NOMO-1 treated with dmso at 0.1 percent for 144 hours (cell line): ENCODE data around the gene ESPL1.
A peak's percentile ranks its signal among the peaks of the same experiment; 100 is the strongest.

ENCODE experiments used
- DNase-seq: peaks from one replicate; lab custom pipeline; 2025; ENCODE audit not compliant: unreplicated experiment; lab: John Stamatoyannopoulos, UW

The ESPL1 gene

DNA sequence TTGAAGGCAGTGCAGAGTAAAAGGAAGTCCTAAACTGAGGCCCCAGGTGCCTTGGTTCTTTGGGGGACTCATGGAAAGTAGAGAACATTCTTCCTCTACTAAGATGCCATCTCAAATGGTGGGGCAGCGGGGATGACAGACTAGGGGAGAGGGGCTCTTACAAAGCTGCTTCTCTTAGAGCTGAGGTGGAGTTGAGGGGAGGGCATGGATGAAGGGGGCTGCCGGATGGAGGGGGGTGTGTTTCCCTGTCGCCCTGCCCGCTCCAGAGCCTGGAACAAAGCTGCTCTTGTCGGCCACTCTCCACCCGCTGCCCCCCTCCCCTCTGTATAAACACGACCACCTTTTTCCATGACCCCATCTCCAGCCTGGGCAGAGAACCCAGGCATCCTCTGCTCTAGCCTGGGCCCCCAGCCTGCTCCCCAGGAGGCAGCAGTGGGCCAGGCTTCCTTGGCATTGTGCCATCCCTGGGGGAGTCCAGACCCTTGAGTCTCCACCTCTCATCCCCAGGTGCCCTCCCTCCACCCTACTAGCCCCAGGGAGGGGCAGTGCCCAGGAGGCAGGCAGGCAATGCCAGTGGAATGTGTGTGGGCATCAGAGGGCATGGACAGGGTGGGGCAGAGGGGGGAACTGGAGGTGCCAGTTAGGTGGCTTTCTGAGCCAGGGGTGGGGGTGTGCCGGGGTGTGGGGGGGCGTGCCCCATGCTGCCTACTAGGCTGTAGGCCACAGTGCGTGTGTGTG is 37.8 kb upstream of the ESPL1 start:
- DNase-seq: no peak

DNA sequence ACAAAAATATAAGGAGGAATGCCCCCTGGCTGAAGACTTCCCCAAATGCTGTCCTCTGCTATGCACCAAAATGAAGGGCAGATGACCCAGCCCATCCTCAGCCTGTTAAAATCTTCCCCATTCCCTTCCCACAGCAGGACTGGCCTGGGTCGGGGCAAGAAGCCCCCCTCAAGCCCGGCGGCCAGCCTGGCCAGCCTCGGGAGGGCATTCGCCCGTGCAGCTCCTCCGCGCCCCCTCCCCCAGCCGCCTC is 36.5 kb upstream of the ESPL1 start:
- no peak for DNase-seq

DNA sequence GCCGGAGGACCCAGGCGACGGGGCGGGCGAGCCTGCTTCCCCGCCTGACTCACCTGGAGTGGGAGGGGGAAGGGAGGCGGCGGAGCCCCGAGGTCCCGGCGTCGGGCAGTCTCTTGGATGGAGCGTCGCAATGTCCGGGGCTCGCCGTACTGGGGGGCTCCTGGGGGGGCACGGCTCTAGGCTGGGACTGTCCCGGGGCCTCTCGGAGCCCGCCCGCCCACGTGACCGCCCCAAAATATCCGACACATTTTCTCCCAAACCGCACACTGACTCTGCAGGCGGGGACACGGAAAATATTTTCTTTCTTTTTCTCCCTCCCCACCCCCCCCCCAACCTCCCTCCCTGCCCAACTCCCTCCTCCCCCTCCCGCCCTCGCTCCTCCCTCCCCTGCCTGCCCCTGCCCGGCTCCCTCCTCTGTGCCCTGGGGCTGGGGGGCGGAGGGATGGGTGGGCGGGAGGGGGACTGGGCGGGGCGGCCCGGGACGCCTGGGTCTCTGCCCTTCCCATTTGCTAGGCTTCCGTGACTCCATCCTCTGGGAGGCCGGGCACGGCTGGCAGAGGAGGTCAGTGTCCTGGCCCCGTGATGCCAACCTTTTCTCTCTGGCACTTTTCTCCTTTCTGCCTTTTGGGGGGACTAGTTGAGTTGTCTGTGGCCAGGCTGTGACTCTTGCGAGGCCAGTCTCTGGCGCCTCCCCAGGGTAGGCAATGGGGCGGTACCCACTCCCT is 36.0 kb upstream of the ESPL1 start, which contains the start of gene RARG:
RARG (minus strand) TSS at position 289 of the 725 bp plus-strand sequence. CDS start 4,664 bp downstream, outside the sequence.
- no peak for DNase-seq

DNA sequence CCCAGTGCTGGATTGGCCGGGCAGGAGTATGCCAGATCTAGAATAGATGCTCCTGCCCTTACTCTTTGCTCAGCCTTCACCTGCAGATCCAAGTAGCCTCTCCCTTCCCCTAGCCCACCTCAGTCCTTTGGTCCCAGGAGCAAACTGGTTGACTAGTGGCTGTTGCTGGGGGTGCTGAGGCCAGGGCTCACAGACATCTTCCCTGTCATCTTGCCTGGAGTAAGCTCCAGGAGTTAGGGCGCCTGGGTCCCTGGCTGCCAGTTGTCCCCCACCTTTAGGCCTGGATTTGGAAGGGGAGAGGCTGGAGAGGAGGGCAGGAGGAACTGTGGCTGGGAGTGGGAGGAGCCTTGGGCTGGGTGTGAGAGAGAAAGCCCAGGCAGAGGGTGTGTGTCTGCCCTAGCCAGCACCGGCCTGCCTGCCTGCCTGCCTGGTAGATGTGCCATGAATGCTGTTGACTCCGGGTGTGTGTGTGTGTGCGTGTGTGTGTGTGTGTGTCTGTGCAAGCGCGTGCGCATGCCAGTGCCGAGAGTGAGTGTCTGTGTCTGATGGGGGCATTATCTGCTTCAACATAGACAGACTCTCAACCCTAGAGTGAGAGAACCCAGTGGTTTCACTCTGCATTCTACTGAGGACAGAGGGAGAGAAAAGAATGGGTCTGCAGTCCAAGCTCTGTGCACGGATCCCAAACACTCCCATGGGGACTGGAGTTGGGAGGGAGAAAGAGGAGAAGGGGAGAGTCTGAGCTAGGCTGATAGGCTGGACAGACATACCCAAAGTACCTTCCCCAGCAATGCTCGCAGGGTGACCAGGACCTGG is 35.2 kb upstream of the ESPL1 start:
- no peak for DNase-seq

DNA sequence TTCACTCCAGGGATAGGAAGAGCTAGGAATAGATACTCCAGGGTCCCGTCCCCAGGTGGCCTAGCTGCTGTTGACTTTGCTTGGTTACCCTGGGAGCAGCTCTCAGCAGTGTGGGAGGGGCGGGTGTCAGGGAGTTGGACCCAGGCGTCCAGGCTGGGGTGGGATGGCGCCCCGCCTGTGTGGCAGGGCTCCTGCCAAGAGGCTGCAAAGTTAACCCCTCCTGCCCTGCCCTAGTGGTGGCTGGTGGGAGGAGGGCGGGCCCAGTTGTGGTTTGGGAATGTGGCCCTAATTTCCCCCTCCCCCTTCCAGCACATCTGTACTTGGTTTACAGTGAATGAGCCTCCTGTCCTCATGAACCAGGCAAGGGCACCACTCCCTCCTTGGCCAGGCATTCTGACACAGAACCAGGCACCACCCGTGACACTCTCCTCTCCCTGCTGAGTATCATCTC is 34.4 kb upstream of the ESPL1 start:
- DNase-seq: no peak

DNA sequence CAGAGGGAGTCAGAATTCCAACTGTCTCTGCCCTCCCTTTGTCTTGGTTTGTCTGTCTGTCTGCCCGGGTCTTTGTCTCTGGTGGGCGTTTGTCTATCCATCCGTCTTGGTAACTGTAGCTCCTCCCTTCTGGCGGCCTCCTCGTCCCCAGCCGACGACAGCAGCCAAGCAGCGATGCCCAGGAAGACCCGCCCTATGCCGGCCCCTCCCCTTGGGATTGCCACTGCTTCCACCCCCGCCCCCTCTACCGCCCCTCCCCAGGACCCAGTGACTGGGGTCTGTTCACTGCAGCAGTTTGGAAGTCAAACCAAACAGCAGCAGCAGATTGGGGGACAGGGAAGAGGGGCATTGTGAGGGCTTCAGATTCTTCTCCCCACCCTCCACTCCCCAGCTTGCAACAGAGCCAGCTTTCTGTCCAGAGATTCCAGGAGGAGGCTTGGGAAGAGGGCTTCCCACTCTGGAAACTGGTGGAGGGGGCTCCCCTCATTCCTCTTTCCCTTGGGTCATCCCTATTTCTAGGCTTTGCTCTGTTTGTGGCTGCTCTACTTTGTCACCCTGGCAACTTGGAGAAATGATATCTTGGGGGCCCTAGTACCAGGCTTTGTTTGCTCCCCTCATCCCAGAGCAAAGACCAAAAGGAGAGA is 33.7 kb upstream of the ESPL1 start:
- DNase-seq: no peak

DNA sequence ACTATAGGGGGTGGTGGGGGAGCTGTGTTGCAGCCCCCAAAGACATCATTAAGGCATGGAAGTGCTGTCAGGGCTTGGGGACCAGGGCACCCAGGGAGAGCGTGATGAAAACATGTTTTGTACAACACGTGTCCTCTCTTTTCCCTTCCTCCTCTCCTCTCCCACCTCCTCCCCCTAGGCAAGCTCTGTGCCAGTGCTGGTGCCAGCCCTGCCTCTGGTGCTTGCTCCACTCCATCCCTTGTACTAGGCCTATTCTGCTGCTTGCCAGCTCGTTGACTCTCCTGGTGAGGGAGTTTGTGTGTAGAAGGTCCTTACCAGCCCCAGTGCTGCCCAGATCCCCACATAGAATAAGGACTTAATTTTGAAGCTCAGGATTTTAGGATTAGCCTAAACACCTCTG is 32.9 kb upstream of the ESPL1 start:
- DNase-seq: no peak

DNA sequence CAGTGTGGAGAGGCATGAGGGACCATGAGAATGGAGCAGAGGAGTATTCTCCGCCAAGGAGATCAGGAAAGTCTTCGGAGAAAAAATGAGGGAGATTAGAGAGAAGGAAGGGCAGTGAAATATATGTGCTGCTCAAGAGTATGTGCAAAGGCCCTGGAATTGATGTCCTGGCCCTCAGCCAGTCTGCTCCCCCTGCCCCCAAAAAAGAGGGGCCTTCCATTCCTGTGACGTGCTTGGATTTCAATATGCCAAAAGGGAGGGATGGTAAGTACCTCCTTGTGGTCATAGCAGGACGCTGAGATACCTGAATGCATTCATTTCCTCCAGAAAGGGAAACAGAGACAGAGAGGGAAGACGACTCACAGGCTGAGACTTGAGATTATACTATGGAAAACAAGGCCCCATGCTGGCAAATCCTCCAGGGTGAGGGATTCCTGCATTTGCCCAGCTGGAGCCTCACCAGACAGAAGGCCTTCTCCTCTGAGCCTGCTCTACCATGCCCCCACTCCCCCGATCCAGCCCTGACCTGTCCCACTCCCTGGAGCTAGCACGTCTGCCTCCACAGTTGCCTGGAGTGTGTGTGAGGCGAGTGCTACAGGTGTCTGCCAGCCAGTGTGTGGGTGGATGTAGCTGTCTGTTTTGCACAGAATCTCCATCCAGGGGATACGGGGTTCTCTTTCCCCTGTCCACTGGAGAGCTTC is 32.2 kb upstream of the ESPL1 start:
- DNase-seq: no peak

DNA sequence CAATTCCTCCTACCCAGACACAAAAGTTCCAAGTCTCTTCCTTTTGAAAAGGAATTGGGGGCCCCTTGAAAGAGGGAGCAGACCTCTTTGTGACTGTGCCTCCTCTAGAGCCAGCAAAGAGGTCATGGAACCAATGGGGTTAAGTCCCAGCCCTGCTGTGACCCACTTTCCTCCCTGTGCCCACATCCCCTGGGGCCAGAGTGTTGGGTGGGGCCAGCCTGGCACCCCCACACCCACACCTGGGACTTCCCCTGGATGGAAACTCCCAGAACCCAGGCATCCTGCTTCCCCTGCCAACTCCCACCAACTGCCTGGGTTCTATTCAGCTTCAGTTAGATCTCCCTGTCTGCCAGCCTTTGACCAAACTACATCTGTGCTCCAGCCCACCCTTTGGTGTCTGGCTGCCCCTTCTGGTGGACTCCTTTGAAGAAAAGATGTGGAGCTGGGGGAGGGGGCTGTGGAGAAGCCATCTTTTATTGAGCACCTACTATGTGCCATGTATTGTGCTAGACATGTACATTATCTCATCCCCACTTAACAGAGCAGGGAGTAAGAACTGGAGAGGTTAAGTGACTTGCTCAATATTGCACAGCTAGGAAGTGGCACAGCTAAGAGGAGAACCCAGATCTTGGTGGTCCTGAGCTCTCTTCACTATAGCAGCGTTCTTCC is 31.5 kb upstream of the ESPL1 start:
- no peak for DNase-seq

DNA sequence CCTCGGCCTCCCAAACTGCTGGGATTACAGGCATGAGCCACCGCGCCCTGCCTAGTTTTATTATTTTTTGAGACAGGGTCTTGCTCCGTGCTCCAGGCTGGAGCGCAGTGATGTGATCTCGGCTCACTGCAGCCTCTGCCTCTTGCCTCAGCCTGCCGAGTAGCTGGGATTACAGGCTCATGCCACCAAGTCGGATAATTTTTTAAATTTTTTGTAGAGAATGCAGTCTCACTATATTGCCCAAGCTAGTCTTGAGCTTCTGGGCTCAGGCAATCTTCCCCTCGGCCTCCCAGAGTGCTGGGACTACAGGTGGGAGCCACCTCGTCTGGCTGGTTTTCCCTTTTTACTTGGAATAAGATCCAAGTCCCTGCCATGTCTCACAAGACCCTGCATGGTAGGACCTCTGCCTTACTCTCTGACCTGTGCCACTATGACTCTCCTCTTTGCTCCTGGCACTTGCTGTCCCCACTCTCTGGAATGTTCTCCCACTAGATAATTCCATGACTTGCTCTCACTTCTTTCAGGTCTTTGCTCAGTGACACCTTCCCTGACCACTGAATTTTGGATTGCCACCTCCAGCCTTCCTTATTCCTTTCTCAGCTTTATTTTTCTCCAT is 28.3 kb upstream of the ESPL1 start:
- DNase-seq: no peak

DNA sequence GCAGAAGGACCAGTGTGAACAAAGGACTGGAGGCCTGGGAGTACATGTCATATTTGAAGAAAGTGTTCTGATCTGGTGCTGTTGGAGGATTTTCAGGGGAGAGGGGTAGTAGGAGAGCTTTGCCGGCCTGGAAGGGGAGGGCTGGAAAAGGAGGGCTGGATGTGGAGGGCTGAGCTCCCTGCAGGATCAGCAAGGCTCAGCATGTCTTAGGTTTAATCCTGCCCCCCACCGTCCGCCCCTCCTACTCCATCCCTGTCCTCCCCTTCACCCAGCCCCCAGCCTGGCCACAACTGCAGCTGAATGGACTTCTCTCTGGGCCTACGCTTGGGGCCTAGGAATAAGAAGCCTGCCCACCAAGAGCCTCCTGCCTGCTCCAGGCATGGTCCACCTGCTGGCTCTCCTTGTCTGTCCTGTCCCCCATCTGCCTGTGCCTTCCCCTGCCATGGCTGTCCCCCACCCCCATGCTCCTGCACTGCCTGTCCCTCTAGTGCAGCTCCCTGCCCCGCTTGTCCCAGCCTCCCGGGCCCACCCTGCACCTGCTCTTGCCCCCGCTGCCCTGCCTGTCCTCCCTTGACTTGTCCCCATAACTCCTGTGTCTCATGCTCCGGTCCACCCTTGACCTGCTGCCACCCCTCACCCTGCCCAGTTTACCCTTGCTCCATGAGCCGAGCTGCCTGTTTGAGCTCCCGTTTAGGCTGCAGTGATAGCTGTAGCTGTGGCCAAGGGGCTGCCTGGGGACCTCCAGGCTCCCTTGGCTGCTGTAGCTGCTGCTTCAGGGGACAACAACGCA is 26.3 kb upstream of the ESPL1 start:
- no peak for DNase-seq

DNA sequence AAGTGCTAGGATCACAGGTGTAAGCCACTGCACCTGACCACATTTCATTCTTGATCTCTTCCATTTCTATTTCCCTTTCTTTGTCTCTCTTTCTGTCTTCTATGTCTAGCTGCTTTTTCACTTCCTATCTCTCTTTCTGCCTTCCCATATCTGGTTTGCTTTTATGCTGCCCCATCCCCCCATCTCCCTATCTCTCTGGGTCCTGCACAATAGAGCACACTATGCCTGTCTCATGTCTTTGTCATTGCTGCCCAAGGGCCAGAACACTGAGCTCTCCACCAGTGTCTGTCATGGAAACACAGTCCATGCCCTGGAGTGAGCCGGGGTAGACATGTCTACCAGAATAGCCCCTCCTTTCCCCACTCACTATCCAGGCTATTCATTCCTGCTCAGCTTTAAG is 23.8 kb upstream of the ESPL1 start:
- DNase-seq: no peak

DNA sequence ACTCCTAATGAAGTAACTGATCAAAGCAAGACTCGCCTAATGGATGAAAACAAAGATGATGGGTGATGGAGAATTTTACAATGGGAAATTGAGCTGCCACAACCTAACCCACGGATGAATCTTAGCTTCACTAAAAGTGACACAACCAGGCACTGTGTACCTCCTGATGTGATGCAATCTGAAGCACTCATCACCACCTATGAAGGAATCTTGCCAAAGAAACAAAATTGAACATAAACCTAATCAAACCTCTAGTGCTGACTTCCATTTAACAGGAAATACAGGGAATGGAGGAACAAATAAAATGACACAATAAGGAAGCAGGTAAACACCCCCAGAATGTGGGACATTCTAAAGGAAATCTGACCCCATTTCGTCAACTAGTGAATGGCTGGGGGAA is 22.8 kb upstream of the ESPL1 start:
- DNase-seq: no peak

DNA sequence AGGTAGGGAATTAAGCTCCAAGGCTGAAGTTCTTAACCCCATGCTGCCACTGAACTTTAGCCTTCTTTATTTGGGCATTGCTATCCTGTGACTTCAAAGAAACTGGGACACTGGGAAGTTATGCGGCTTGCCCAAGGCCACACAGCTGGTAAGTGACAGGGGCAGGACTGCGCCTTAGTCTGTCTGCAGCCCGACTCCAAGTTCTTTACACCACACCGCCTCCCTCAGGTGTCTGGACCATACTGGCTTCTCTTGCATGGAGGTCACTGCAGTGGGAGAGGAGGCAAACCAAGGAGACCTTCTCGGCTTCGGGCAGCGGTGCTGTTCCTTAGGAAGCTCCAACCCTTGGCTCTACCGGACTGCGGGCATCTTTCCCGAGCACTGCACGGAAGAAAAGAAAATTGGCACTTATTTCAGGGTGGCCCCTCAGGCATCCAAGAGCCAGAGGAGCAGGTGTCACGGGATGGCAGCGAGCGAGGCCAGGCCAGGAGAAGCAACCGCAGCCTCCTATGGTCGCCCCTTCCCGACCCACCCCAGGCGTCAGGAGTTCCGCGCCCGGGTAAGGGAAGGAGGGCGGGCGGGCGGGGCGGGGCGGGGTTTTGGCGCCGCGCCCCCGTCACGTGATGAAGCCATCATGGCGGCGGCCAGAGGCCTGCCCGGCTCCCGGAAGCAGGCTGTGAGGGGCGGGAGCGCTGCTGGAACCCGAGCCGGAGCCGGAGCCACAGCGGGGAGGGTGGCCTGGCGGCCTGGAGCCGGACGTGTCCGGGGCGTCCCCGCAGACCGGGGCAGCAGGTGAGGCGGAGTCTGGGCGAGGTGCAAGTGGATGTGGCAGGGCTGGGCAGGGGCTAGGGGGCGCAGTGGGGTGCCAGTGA is 16.4 kb upstream of the ESPL1 start:
- peak; percentile 58 for DNase-seq

DNA sequence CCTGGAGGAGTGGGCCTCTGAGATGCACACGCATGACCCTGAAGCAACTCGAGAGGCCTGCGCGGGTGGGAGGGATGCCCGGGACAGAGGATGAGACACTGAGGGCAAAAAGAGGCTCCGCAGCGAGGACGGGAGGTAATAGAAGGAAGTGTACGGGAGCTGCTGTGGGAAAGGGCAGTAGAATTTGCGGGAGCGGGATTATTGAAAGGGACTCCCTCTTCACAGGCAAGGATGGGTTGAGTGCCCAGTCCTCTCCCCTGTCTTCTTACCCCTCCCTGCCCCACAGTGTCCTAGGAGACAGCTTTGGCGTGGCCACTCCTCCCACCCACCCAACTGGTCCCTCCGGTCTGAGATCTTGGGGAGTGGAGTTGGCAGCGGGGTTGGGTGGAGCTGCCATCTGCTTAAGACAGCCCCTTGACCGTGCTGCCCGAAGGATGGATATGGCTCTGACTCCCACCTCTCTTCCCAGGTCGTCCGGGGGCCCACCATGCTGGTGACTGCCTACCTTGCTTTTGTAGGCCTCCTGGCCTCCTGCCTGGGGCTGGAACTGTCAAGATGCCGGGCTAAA is 15.7 kb upstream of the ESPL1 start:
- no peak for DNase-seq

DNA sequence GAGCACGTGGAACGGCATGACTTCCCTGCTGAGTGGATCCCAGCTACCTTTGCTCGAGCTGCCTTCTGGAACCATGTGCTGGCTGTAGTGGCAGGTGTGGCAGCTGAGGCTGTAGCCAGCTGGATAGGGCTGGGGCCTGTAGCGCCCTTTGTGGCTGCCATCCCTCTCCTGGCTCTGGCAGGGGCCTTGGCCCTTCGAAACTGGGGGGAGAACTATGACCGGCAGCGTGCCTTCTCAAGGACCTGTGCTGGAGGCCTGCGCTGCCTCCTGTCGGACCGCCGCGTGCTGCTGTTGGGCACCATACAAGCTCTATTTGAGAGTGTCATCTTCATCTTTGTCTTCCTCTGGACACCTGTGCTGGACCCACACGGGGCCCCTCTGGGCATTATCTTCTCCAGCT is 14.8 kb upstream of the ESPL1 start:
- DNase-seq: no peak

DNA sequence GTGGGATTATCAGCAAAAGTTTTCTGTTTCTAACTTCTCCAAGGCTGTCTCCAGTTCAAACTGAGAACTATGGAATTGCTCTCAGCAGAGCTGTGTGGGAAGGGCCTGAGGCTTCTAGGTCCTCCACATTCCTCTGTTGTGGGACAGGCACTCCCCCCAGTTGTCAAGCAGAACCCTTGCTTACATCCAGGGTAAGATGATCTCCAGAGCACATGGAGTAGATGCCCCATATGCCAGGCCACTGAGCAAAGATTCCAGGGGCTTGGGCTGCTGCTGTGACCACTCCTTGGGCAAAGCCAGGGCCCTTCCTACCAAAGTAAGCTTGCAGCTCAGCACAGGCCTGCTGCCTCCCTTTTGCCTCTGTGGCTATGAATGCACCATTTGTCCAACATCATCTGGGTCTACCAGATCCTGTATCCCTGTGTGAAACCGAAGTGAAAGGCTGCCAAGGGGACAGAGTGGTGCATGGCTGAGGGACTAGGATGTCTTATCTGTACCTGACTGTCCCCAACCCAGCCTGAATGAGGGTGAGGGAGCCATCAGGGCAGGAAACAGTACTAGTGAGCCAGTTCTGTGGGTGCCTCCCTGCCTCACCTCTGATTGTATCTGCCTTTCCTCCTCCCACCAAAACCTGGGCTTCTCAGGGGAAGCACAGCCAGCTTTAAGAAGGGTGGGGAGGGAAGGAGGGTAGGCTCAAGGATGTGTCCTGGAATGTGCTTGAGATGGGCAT is 13.1 kb upstream of the ESPL1 start:
- no peak for DNase-seq
